GM03348 (cell line): Measurements from ENCODE around the gene MYBBP1A.

Experiments used
- DNase-seq: peaks from one replicate; pipeline ENCODE4 v3.0.0; 2012; ENCODE audit warnings: low spot score

MYBBP1A gene

GRCh38 chr17:4572131-4572530 lies 16.9 kb upstream of the MYBBP1A start:
- no peak for DNase-seq

- no peak for DNase-seq
These were observed 14.4 kb upstream of the MYBBP1A start for GRCh38 chr17:4569591-4569990.

- peak; percentile 75 for DNase-seq
These were observed 11.6 kb upstream of the MYBBP1A start for GRCh38 chr17:4566785-4567184.

- DNase-seq, result peak; percentile 88
These were observed 10.3 kb upstream of the MYBBP1A start for GRCh38 chr17:4565209-4566141.

- DNase-seq, result no peak
These were observed 7.1 kb upstream of the MYBBP1A start for GRCh38 chr17:4562015-4562969.

GRCh38 chr17:4560837-4561256 lies 5.7 kb upstream of the MYBBP1A start:
- DNase-seq, result no peak

GRCh38 chr17:4560421-4560820 lies 5.2 kb upstream of the MYBBP1A start, which contains the start of gene GGT6:
GGT6 (minus strand) TSS chr17:4560577; CDS start chr17:4560521, 56 bp downstream.
- no peak for DNase-seq

GRCh38 chr17:4559966-4560365 lies 4.8 kb upstream of the MYBBP1A start:
- DNase-seq, result no peak

- no peak for DNase-seq
These were observed 4.1 kb upstream of the MYBBP1A start for GRCh38 chr17:4559139-4559791.

GRCh38 chr17:4558347-4558971 lies 3.3 kb upstream of the MYBBP1A start:
- no peak for DNase-seq

- no peak for DNase-seq
These were observed 2.6 kb upstream of the MYBBP1A start for GRCh38 chr17:4557626-4558346.

GRCh38 chr17:4556996-4557395 lies 1.8 kb upstream of the MYBBP1A start:
- DNase-seq, result no peak

- no peak for DNase-seq
These were observed 932 bp upstream of the MYBBP1A start for GRCh38 chr17:4555873-4556759.

GRCh38 chr17:4554441-4554996 lies 665 bp downstream of the MYBBP1A start:
- DNase-seq, result no peak

- DNase-seq, result no peak
These were observed 1.5 kb downstream of the MYBBP1A start for GRCh38 chr17:4553669-4554068.

- DNase-seq, result no peak
These were observed 3.2 kb downstream of the MYBBP1A start for GRCh38 chr17:4551796-4552525.

GRCh38 chr17:4551141-4551540 lies 4.0 kb downstream of the MYBBP1A start:
- DNase-seq, result no peak

- DNase-seq, result no peak
These were observed 4.6 kb downstream of the MYBBP1A start for GRCh38 chr17:4550534-4551039.
